HEK293 (cell line): ENCODE data around the gene SLC26A11.

Experiments used
- CTCF ChIA-PET: fragments of 350-600 bp; formaldehyde crosslinking; extraction: SDS; loops from one replicate; lab custom pipeline; 2021; ENCODE audit warnings: antibody characterized with exemption; lab: Yijun Ruan, JAX
- POLR2A ChIA-PET: fragments of 300-600 bp; formaldehyde crosslinking; extraction: SDS; loops from one replicate; lab custom pipeline; 2020; ENCODE audit warnings: antibody characterized with exemption, inconsistent platforms; lab: Yijun Ruan, JAX
- H3K27ac ChIP-seq: fragments of 200-500 bp; sonication (Bioruptor generic); 2 replicates; pipeline ENCODE4 v1.5.1; 2014; ENCODE audit warnings: low read depth, low read length, control low read depth, inconsistent platforms; ENCODE audit errors: extremely low read depth
- H3K36me3 ChIP-seq, 2 experiments: fragments of 200-500 bp in 1 of 2; sonication (Bioruptor generic) in 1 of 2; 1 replicate in 1 of 2; 2 replicates in 1 of 2; pipeline ENCODE4 v1.5.1; 2014 to 2017; ENCODE audit warnings: inconsistent platforms in 2 of 2, low read length in 2 of 2; ENCODE audit not compliant: control insufficient read depth in 2 of 2, insufficient read depth in 1 of 2
- H3K4me1 ChIP-seq: fragments of 200-500 bp; sonication (Bioruptor generic); 2 replicates; pipeline ENCODE4 v1.5.1; 2014; ENCODE audit warnings: mild to moderate bottlenecking, low read length, inconsistent platforms; ENCODE audit not compliant: control insufficient read depth, insufficient read depth
- H3K4me3 ChIP-seq: 2 replicates; pipeline ENCODE4 v1.5.1; 2011; ENCODE audit warnings: low read depth, mild to moderate bottlenecking, control low read depth, low read length, moderate library complexity
- H3K9me3 ChIP-seq: fragments of 200-500 bp; sonication (Bioruptor generic); 2 replicates; pipeline ENCODE4 v1.5.1; 2014; ENCODE audit warnings: low read depth, low read length, inconsistent platforms; ENCODE audit not compliant: control insufficient read depth, insufficient read depth
- EGR2 ChIP-seq: fragments of 450-650 bp; formaldehyde crosslinking; IDR thresholded peaks from 2 replicates; pipeline ENCODE4 v1.5.1; 2016; ENCODE audit warnings: low read depth, missing biosample characterization, missing genetic modification characterization
- HIC1 ChIP-seq: fragments of 450-650 bp; formaldehyde crosslinking; IDR thresholded peaks from 2 replicates; pipeline ENCODE4 v1.5.1; 2016; ENCODE audit warnings: missing biosample characterization, missing genetic modification characterization
- OSR2 ChIP-seq: fragments of 450-650 bp; formaldehyde crosslinking; IDR thresholded peaks from 2 replicates; pipeline ENCODE4 v1.5.1; 2016; ENCODE audit warnings: missing biosample characterization, missing genetic modification characterization
- PRDM1 ChIP-seq: fragments of 450-650 bp; formaldehyde crosslinking; IDR thresholded peaks from 2 replicates; pipeline ENCODE4; 2016; ENCODE audit warnings: missing biosample characterization, missing genetic modification characterization
- TRIM28 ChIP-seq: IDR thresholded peaks from 2 replicates; pipeline ENCODE4 v1.6.1; 2011; ENCODE audit warnings: low read length, control low read depth, borderline replicate concordance
- ZFHX2 ChIP-seq: fragments of 450-650 bp; formaldehyde crosslinking; conservative IDR thresholded peaks from 2 replicates; pipeline ENCODE4 v1.5.1; 2016; ENCODE audit warnings: missing biosample characterization, missing genetic modification characterization
- ZNF148 ChIP-seq: fragments of 450-650 bp; formaldehyde crosslinking; IDR thresholded peaks from 2 replicates; pipeline ENCODE4 v1.5.0; 2017; ENCODE audit warnings: missing biosample characterization, missing genetic modification characterization, borderline replicate concordance
- ZNF18 ChIP-seq: fragments of 450-650 bp; formaldehyde crosslinking; IDR thresholded peaks from 2 replicates; pipeline ENCODE4 v1.5.1; 2016; ENCODE audit warnings: missing biosample characterization, missing genetic modification characterization
- ZNF19 ChIP-seq: fragments of 450-650 bp; formaldehyde crosslinking; IDR thresholded peaks from 2 replicates; pipeline ENCODE4; 2016; ENCODE audit warnings: missing biosample characterization, missing genetic modification characterization, low read depth
- ZNF223 ChIP-seq: fragments of 450-650 bp; formaldehyde crosslinking; IDR thresholded peaks from 2 replicates; pipeline ENCODE4 v1.5.1; 2016; ENCODE audit warnings: missing biosample characterization, missing genetic modification characterization
- ZNF324 ChIP-seq: fragments of 450-650 bp; formaldehyde crosslinking; IDR thresholded peaks from 2 replicates; pipeline ENCODE4 v1.5.1; 2016; ENCODE audit warnings: missing biosample characterization, missing genetic modification characterization
- ZNF366 ChIP-seq: fragments of 450-650 bp; formaldehyde crosslinking; conservative IDR thresholded peaks from 2 replicates; pipeline ENCODE4 v1.5.1; 2016; ENCODE audit warnings: missing biosample characterization, missing genetic modification characterization
- ZNF398 ChIP-seq: fragments of 450-650 bp; formaldehyde crosslinking; IDR thresholded peaks from 2 replicates; pipeline ENCODE4 v1.5.1; 2017; ENCODE audit warnings: missing biosample characterization, missing genetic modification characterization
- ZNF473 ChIP-seq: fragments of 450-650 bp; formaldehyde crosslinking; IDR thresholded peaks from 2 replicates; pipeline ENCODE4 v1.5.1; 2017; ENCODE audit warnings: missing biosample characterization, missing genetic modification characterization
- ZNF521 ChIP-seq: fragments of 450-650 bp; formaldehyde crosslinking; IDR thresholded peaks from 2 replicates; pipeline ENCODE4 v1.5.1; 2017; ENCODE audit warnings: missing biosample characterization, mild to moderate bottlenecking, missing genetic modification characterization
- ZNF571 ChIP-seq: fragments of 450-650 bp; formaldehyde crosslinking; IDR thresholded peaks from 2 replicates; pipeline ENCODE4 v1.5.0; 2017; ENCODE audit warnings: missing biosample characterization, missing genetic modification characterization
- ZNF596 ChIP-seq: fragments of 450-650 bp; IDR thresholded peaks from 2 replicates; pipeline ENCODE4 v1.5.0; 2018; ENCODE audit warnings: missing biosample characterization, mild to moderate bottlenecking, missing genetic modification characterization, moderate library complexity
- ZSCAN4 ChIP-seq: fragments of 450-650 bp; formaldehyde crosslinking; IDR thresholded peaks from 2 replicates; pipeline ENCODE4 v1.5.1; 2017; ENCODE audit warnings: missing biosample characterization, missing genetic modification characterization

Gene SLC26A11

GRCh38 chr17:80223142-80223815 lies 3.1 kb downstream of the SLC26A11 start:
- Histone ChIP-seq H3K9me3 (no peaks in the 10 kb centered on the region), H3K4me1 (peaks cover 8% of the 10 kb centered on the region; the same call in 1 of the 2 replicates), H3K27ac (no peak overlapping the region), H3K36me3 (peaks cover 0 to 36% of the 10 kb centered on the region in 2 experiments; a peak in 2 of 3 replicates), H3K4me3 (no peak overlapping the region)
- TF ChIP-seq ZNF19 (no peak), HIC1 (tag by site-specific recombination) (0 out of 2 replicates have a peak, but pooled peaks have one; percentile 14)
- ChIA-PET CTCF (no interaction called here), POLR2A (no interaction called here)

- H3K9me3 ChIP-seq: no peaks in the 10 kb centered on the region
- no peak overlapping the region for H3K4me3 ChIP-seq
- POLR2A ChIA-PET: no interaction called here
- H3K4me1 ChIP-seq: peaks cover 7% of the 10 kb centered on the region; the same call in 1 of the 2 replicates
- peaks cover 0 to 39% of the 10 kb centered on the region in 2 experiments; a peak in 2 of 3 replicates for H3K36me3 ChIP-seq
- no peak overlapping the region for H3K27ac ChIP-seq
- CTCF ChIA-PET: no interaction called here
- TF ChIP-seq ZNF571 (0 out of 2 replicates have a peak, but pooled peaks have one; percentile 41), ZSCAN4 (tag by site-specific recombination) (peak; percentile 66), ZNF223 (tag by site-specific recombination) (no peak), ZNF398 (0 out of 2 replicates have a peak, but pooled peaks have one; percentile 16), ZNF521 (tag by site-specific recombination) (0 out of 2 replicates have a peak, but pooled peaks have one; percentile 60), ZNF473 (no peak), EGR2 (tag by site-specific recombination) (peak; percentile 79), ZNF18 (peak; percentile 96), ZFHX2 (peak; percentile 89), ZNF324 (tag by site-specific recombination) (no peak), PRDM1 (tag by site-specific recombination) (peak; percentile 100), ZNF596 (no peak), TRIM28 (no peak), OSR2 (tag by site-specific recombination) (no peak), ZNF148 (tag by site-specific recombination) (peak; percentile 65; the same call in 1 of the 2 replicates), ZNF366 (tag by site-specific recombination) (peak; percentile 73)
Observed at GRCh38 chr17:80223838-80224497, 3.7 kb downstream of the SLC26A11 start.
